PFSK-1 (cell line): ENCODE results near the gene ZSWIM6.

Experiments used
- POLR2AphosphoS5 ChIP-seq: IDR thresholded peaks from 2 replicates; pipeline ENCODE4 v1.6.1; 2012; ENCODE audit warnings: low read depth, mild to moderate bottlenecking, control low read depth, low read length, moderate library complexity
- SIN3A ChIP-seq: IDR thresholded peaks from 2 replicates; pipeline ENCODE4 v1.6.1; 2012; ENCODE audit warnings: mild to moderate bottlenecking, low read length, moderate library complexity, borderline replicate concordance; ENCODE audit not compliant: insufficient read depth
- TAF1 ChIP-seq: IDR thresholded peaks from 2 replicates; pipeline ENCODE4 v1.6.1; 2012; ENCODE audit warnings: low read length, control low read depth, borderline replicate concordance; ENCODE audit not compliant: insufficient read depth
- TF ChIP-seq, protein P1 (sequence below), 2 experiments: IDR thresholded peaks; 2 replicates each; pipeline versions ENCODE4 v1.6.1 to v1.8.0; 2011 to 2012; ENCODE audit warnings: low read depth in 2 of 2, low read length in 2 of 2, control low read depth in 1 of 2, inconsistent platforms in 1 of 2, mild to moderate bottlenecking in 1 of 2, moderate library complexity in 1 of 2; ENCODE audit not compliant: insufficient read depth in 1 of 2

DNA sequence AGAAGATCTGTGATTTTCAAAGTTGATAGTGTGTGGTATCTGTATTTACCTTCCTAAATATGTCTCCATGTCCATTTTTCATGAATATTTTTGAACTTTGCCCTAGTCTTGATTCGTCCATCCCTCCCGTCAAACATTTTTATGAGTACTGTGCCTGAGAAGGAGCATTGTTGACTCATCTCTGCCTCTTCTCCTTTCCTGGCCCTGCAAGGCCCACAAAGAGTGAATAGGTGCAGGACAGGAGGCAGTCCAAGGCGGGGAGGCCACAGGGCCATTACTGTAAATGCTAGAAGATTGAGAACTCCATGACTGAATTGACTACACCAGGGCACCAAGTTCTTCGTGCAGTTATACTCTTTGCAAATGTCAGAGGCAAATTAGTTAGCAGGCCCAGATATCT, 200.9 kb downstream of the ZSWIM6 start:
- TF ChIP-seq POLR2AphosphoS5 (no peak), TAF1 (no peak), SIN3A (no peak)
- TF ChIP-seq, protein P1, sequence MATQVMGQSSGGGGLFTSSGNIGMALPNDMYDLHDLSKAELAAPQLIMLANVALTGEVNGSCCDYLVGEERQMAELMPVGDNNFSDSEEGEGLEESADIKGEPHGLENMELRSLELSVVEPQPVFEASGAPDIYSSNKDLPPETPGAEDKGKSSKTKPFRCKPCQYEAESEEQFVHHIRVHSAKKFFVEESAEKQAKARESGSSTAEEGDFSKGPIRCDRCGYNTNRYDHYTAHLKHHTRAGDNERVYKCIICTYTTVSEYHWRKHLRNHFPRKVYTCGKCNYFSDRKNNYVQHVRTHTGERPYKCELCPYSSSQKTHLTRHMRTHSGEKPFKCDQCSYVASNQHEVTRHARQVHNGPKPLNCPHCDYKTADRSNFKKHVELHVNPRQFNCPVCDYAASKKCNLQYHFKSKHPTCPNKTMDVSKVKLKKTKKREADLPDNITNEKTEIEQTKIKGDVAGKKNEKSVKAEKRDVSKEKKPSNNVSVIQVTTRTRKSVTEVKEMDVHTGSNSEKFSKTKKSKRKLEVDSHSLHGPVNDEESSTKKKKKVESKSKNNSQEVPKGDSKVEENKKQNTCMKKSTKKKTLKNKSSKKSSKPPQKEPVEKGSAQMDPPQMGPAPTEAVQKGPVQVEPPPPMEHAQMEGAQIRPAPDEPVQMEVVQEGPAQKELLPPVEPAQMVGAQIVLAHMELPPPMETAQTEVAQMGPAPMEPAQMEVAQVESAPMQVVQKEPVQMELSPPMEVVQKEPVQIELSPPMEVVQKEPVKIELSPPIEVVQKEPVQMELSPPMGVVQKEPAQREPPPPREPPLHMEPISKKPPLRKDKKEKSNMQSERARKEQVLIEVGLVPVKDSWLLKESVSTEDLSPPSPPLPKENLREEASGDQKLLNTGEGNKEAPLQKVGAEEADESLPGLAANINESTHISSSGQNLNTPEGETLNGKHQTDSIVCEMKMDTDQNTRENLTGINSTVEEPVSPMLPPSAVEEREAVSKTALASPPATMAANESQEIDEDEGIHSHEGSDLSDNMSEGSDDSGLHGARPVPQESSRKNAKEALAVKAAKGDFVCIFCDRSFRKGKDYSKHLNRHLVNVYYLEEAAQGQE (IDR thresholded peaks at IDR 0.05; ENCODE audit: insufficient read depth in 1 of 2, low read depth in 2 of 2, low read length in 2 of 2) = no peak
